ENCODE results near the gene AGO3. TPM values are rescaled to one million over a fixed set of nuclear protein-coding genes. Genes with fewer than 3 reads are reported as not detected.

Gene AGO3
- total RNA-seq, 1 experiment from 2014 or later: 26.9 TPM

GRCh38 chr1:36035154-36035553, 104.2 kb downstream of the AGO3 start (continued):
- TF ChIP-seq RAD21 (IDR thresholded peaks at IDR 0.05; ENCODE audit: low read depth): no peak
- TF ChIP-seq FOSL1 (IDR thresholded peaks at IDR 0.05; ENCODE audit: low read depth): no peak
- TF ChIP-seq ZFX (IDR thresholded peaks at IDR 0.05): no peak

GRCh38 chr1:36040238-36040637, 109.3 kb downstream of the AGO3 start:
- POLR2A ChIA-PET: no interaction called here

DNA sequence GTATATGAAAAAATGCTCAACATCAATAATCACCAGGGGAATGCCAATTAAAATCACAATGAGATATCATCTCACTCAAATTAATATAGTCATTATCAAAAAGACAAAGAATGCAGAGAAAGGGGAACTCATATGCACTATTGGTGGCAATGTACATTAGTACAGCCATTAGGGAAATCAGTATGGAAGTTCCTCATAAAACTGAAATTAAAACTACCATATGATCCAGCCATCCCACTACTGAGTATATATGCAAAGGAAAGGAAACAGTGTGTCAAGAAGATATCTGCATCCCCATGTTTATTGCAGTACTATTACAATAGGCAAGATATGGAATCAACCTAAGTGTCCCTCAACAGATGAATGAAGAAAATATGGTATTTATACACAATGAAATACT, 120.9 kb downstream of the AGO3 start:
- no peak overlapping the region for H3K4me2 ChIP-seq (ENCODE audit: low read length)
- no peaks in the 10 kb centered on the region for H3K4me1 ChIP-seq (ENCODE audit: control insufficient read depth in 1 of 2, insufficient read depth in 2 of 2, low read length in 2 of 2)
- H3K79me2 ChIP-seq (ENCODE audit: insufficient read depth, low read length): no peaks in the 10 kb centered on the region
- no peak overlapping the region for H3K4me3 ChIP-seq (replicated peaks in 1 of 2; ENCODE audit: low read depth in 1 of 2, low read length in 2 of 2)
- TF ChIP-seq SRF (IDR thresholded peaks at IDR 0.05; ENCODE audit: low read depth): no peak
- TF ChIP-seq ZFX (IDR thresholded peaks at IDR 0.05): no peak
- TF ChIP-seq EGR1 (IDR thresholded peaks at IDR 0.05; ENCODE audit: low read depth): no peak
- TF ChIP-seq EZH2 (IDR thresholded peaks at IDR 0.05): no peak
- TF ChIP-seq ZNF274 (IDR thresholded peaks at IDR 0.05; ENCODE audit: low read depth, low read length): no peak
- TF ChIP-seq CEBPB (IDR thresholded peaks at IDR 0.05; ENCODE audit: low read depth): no peak
- TF ChIP-seq ATF3 (IDR thresholded peaks at IDR 0.05): no peak
- no peak for TF ChIP-seq RAD21 (IDR thresholded peaks at IDR 0.05; ENCODE audit: low read depth)
- TF ChIP-seq EZH2phosphoT487 (IDR thresholded peaks at IDR 0.05; ENCODE audit: borderline replicate concordance): no peak
- no peak for TF ChIP-seq SIN3A (IDR thresholded peaks at IDR 0.05; ENCODE audit: low read depth)
- intact Hi-C loops (cut with micrococcal nuclease): no loop called here
- RAD21 ChIA-PET (ENCODE audit: low non-redundant PET in 1 of 2, low total read pairs in 2 of 2, uncharacterized antibody in 2 of 2, unreplicated experiment in 2 of 2): no interaction called here
- H2AFZ ChIP-seq (ENCODE audit: low read depth, low read length, poor library complexity, severe bottlenecking): no peak overlapping the region
- BruUV-seq (replicated peaks): no TSS peak
- CTCF ChIA-PET: no interaction called here
- POLR2A ChIA-PET: no interaction called here
- DNase-seq (ENCODE audit: low read depth, low spot score) (no peak), ATAC-seq (no peak)
- H3K9me3 ChIP-seq (ENCODE audit: control insufficient read depth in 1 of 2, insufficient read depth in 1 of 2, low read depth in 1 of 2, low read length in 2 of 2): no peaks in the 10 kb centered on the region
- H3K36me3 ChIP-seq (ENCODE audit: control insufficient read depth in 1 of 2, insufficient read depth in 2 of 2, low read length in 2 of 2): peaks cover 0 to 8% of the 10 kb centered on the region in 2 experiments
- H3K27ac ChIP-seq (ENCODE audit: low read depth, low read length): no peak overlapping the region
- H3K27me3 ChIP-seq (ENCODE audit: insufficient read depth, low read length): no peaks in the 10 kb centered on the region
- no peaks in the 10 kb centered on the region for H3K9me2 ChIP-seq (ENCODE audit: insufficient read depth)
- no peaks in the 10 kb centered on the region for H4K20me1 ChIP-seq (ENCODE audit: insufficient read depth)
- H3K9ac ChIP-seq (ENCODE audit: low read length): no peak overlapping the region

More at GRCh38 chr1:36040238-36040637, 109.3 kb downstream of the AGO3 start:
- Histone ChIP-seq H2AFZ (ENCODE audit: low read depth, low read length, poor library complexity, severe bottlenecking) (no peak overlapping the region), H3K4me1 (ENCODE audit: control insufficient read depth in 1 of 2, insufficient read depth in 2 of 2, low read length in 2 of 2) (no peaks in the 10 kb centered on the region), H3K9ac (ENCODE audit: low read length) (no peak overlapping the region), H3K9me2 (ENCODE audit: insufficient read depth) (no peaks in the 10 kb centered on the region), H4K20me1 (ENCODE audit: insufficient read depth) (no peaks in the 10 kb centered on the region), H3K36me3 (ENCODE audit: control insufficient read depth in 1 of 2, insufficient read depth in 2 of 2, low read length in 2 of 2) (peaks cover 15 to 17% of the 10 kb centered on the region in 2 experiments; a peak in 3 of 4 replicates), H3K27ac (ENCODE audit: low read depth, low read length) (no peak overlapping the region), H3K4me3 (replicated peaks in 1 of 2; ENCODE audit: low read depth in 1 of 2, low read length in 2 of 2) (no peak overlapping the region), H3K79me2 (ENCODE audit: insufficient read depth, low read length) (no peaks in the 10 kb centered on the region), H3K27me3 (ENCODE audit: insufficient read depth, low read length) (no peaks in the 10 kb centered on the region), H3K4me2 (ENCODE audit: low read length) (no peak overlapping the region), H3K9me3 (ENCODE audit: control insufficient read depth in 1 of 2, insufficient read depth in 1 of 2, low read depth in 1 of 2, low read length in 2 of 2) (no peaks in the 10 kb centered on the region)
- ChIA-PET CTCF (no interaction called here), RAD21 (ENCODE audit: low non-redundant PET in 1 of 2, low total read pairs in 2 of 2, uncharacterized antibody in 2 of 2, unreplicated experiment in 2 of 2) (no interaction called here)
- intact Hi-C loops (cut with micrococcal nuclease): no loop called here
- no peak for ATAC-seq
- TF ChIP-seq MAX (IDR thresholded peaks at IDR 0.05): no peak
- no peak for TF ChIP-seq SP1 (IDR thresholded peaks at IDR 0.05; ENCODE audit: low read depth)
- no peak for TF ChIP-seq ZFX (IDR thresholded peaks at IDR 0.05)
- TF ChIP-seq FOSL1 (IDR thresholded peaks at IDR 0.05; ENCODE audit: low read depth): no peak
- no peak for TF ChIP-seq RAD21 (IDR thresholded peaks at IDR 0.05; ENCODE audit: low read depth)
- TF ChIP-seq POLR2AphosphoS5 (IDR thresholded peaks at IDR 0.05; ENCODE audit: low read depth, low read length): no peak
- DNase-seq (ENCODE audit: low read depth, low spot score): no peak
- no TSS peak for BruUV-seq (replicated peaks)

Measured in HCT116 (cell line).